ENCODE measurements around the gene ACOX3.
"Not testable (repeated sequence)": the region's sequence is repeated elsewhere in the genome, so short reads cannot be mapped to it uniquely, and the experiment has no call there.

ACOX3 gene

GRCh38 chr4:8370106-8370787 is 70.3 kb downstream of the ACOX3 start:
- DNase-seq = no peak

- no peak for DNase-seq
Measured at GRCh38 chr4:8369426-8370105, 71.0 kb downstream of the ACOX3 start.

GRCh38 chr4:8368998-8369397 is 71.5 kb downstream of the ACOX3 start:
- DNase-seq = no peak

- no peak for DNase-seq
Measured at GRCh38 chr4:8368061-8368481, 72.5 kb downstream of the ACOX3 start.

- no peak for DNase-seq
Measured at GRCh38 chr4:8366601-8367000, 73.9 kb downstream of the ACOX3 start.

- no peak for DNase-seq
Measured at GRCh38 chr4:8365951-8366350, 74.6 kb downstream of the ACOX3 start.

GRCh38 chr4:8365353-8365752 is 75.2 kb downstream of the ACOX3 start:
- no peak for DNase-seq

GRCh38 chr4:8364848-8365350 is 75.6 kb downstream of the ACOX3 start:
- DNase-seq = no peak

GRCh38 chr4:8364141-8364540 is 76.4 kb downstream of the ACOX3 start:
- no peak for DNase-seq

GRCh38 chr4:8362483-8362882 is 78.0 kb downstream of the ACOX3 start:
- DNase-seq = no peak

GRCh38 chr4:8359193-8359592 is 81.3 kb downstream of the ACOX3 start:
- no peak for DNase-seq

GRCh38 chr4:8356856-8357255 is 83.7 kb downstream of the ACOX3 start:
- no peak for DNase-seq

- DNase-seq = no peak
Measured at GRCh38 chr4:8355864-8356565, 84.5 kb downstream of the ACOX3 start.

GRCh38 chr4:8355306-8355705 is 85.2 kb downstream of the ACOX3 start:
- DNase-seq = no peak

GRCh38 chr4:8353912-8354453 is 86.5 kb downstream of the ACOX3 start:
- no peak for DNase-seq

- no peak for DNase-seq
Measured at GRCh38 chr4:8353158-8353669, 87.3 kb downstream of the ACOX3 start.

GRCh38 chr4:8352368-8353157 is 88.0 kb downstream of the ACOX3 start:
- no peak for DNase-seq

GRCh38 chr4:8351931-8352367 is 88.6 kb downstream of the ACOX3 start:
- DNase-seq = no peak

GRCh38 chr4:8350841-8351461 is 89.6 kb downstream of the ACOX3 start:
- no peak for DNase-seq

GRCh38 chr4:8350352-8350751 is 90.2 kb downstream of the ACOX3 start:
- no peak for DNase-seq

GRCh38 chr4:8349664-8350236 is 90.8 kb downstream of the ACOX3 start:
- no peak for DNase-seq

GRCh38 chr4:8349236-8349635 is 91.3 kb downstream of the ACOX3 start:
- not testable (repeated sequence) for DNase-seq

All from HCEC 1CT (cell line).